Lung (tissue), 12 donors: ENCODE results near the gene CCDC85C. TPM values are rescaled to one million over a fixed set of nuclear protein-coding genes. Genes with fewer than 3 reads are reported as not detected.

Experiments
- ATAC-seq: fragments of 200-7000 bp; cut with Tn5 transposase; one replicate; pipeline ENCODE4 v1.9.1; 2020; ENCODE audit warnings: moderate number of reproducible peaks; ENCODE audit not compliant: insufficient read depth, low FRiP score
- DNase-seq, 3 donors: peaks; one replicate each; pipeline ENCODE4 v3.0.0-alpha.2; 2013 to 2017
- H3K27ac ChIP-seq, 2 donors: one replicate each; pipeline ENCODE4 v1.5.1; 2013; ENCODE audit warnings: mild to moderate bottlenecking in 2 of 2, moderate library complexity in 2 of 2, control low read depth in 1 of 2, inconsistent platforms in 1 of 2, low read depth in 1 of 2, low read length in 1 of 2
- H3K27me3 ChIP-seq, 3 donors: one replicate each; pipeline ENCODE4 v1.5.1; 2013; ENCODE audit warnings: low read length in 2 of 3; ENCODE audit not compliant: control insufficient read depth in 3 of 3, insufficient read depth in 3 of 3
- H3K36me3 ChIP-seq, 4 donors: one replicate each; pipeline ENCODE4 v1.5.1; 2013; ENCODE audit warnings: low read length in 4 of 4, mild to moderate bottlenecking in 1 of 4, moderate library complexity in 1 of 4; ENCODE audit not compliant: control insufficient read depth in 4 of 4, insufficient read depth in 4 of 4
- H3K4me1 ChIP-seq, 5 donors: one replicate each; pipeline ENCODE4 v1.5.1; 2013; ENCODE audit warnings: low read length in 5 of 5, mild to moderate bottlenecking in 2 of 5, moderate library complexity in 1 of 5; ENCODE audit not compliant: control insufficient read depth in 5 of 5, insufficient read depth in 5 of 5
- H3K4me3 ChIP-seq: one replicate; pipeline ENCODE4 v1.5.1; 2013; ENCODE audit warnings: mild to moderate bottlenecking, control low read depth, moderate library complexity
- H3K9ac ChIP-seq, 2 donors: one replicate each; pipeline ENCODE4 v1.5.1; 2013; ENCODE audit warnings: low read length in 2 of 2, control low read depth in 1 of 2; ENCODE audit not compliant: insufficient read depth in 1 of 2
- H3K9me3 ChIP-seq, 4 donors: one replicate each; pipeline ENCODE4 v1.5.1; 2013; ENCODE audit warnings: low read length in 3 of 4, mild to moderate bottlenecking in 1 of 4, moderate library complexity in 1 of 4; ENCODE audit not compliant: control insufficient read depth in 4 of 4, insufficient read depth in 3 of 4
- CTCF ChIP-seq: IDR thresholded peaks from 2 replicates; pipeline ENCODE4 v1.5.1; 2012; ENCODE audit warnings: mild to moderate bottlenecking; ENCODE audit errors: control extremely low read depth, extremely low read depth
- WGBS, 2 donors: extraction: QIAGEN DNeasy Blood & Tissue Kit; methylation state at CpG; one replicate each; pipeline ENCODE4 v1.1.7; 2013; 5-methylcytosine and 5-hydroxymethylcytosine counted together
- polyA plus RNA-seq, 2 donors: library from polyadenylated mRNA; stranded (reverse); fragments of 200-250 nt; gene quantifications; one replicate each; pipeline ENCODE4 v1.2.1, GENCODE V29; 2013
- total RNA-seq, 2 donors: library from RNA; depleted of rRNA in 1 of 2; stranded (reverse); fragments of >200 nt in 1 of 2; gene quantifications; one replicate each; pipeline ENCODE4 v1.2.1, GENCODE V29; 2014 to 2021
- donor health status: control.
- donor health status: control.
- donor health status: Bipolar disorder and iron deficiency.
- donor health status: healthy.
- donor health status: DM: yes; HTN: yes; CAD: no.

CCDC85C gene
- total and polyA plus RNA-seq, 4 donors: 2.8 to 19.8 (median 17.6) TPM

GRCh38 chr14:99601361-99601831, 2.6 kb downstream of the CCDC85C start:
- H3K27me3 ChIP-seq: peaks cover 0 to 10% (median 7%) of the 10 kb centered on the region in 3 donors
- DNase-seq (peak; percentile 62 to 75 (median 72)), ATAC-seq (no peak)
- H3K36me3 ChIP-seq: no peaks in the 10 kb centered on the region
- 53 to 77% methylated on average over 8 of the region's 8 CpGs for WGBS, 2 donors
- H3K9me3 ChIP-seq: no peaks in the 10 kb centered on the region
- TF ChIP-seq CTCF: no peak
- H3K9ac ChIP-seq: no peak overlapping the region
- H3K4me3 ChIP-seq: no peak overlapping the region
- H3K27ac ChIP-seq: peak overlapping the region; percentile 35 to 74
- peaks cover 9 to 41% (median 30%) of the 10 kb centered on the region in 5 donors for H3K4me1 ChIP-seq

GRCh38 chr14:99600232-99600888, 3.6 kb downstream of the CCDC85C start:
- DNase-seq (no peak), ATAC-seq (no peak)
- peak overlapping the region in 1 of 2 donors; percentile 16 for H3K27ac ChIP-seq
- H3K9ac ChIP-seq: no peak overlapping the region
- no peak for TF ChIP-seq CTCF
- H3K4me1 ChIP-seq: peaks cover 8 to 48% (median 26%) of the 10 kb centered on the region in 5 donors
- no peak overlapping the region for H3K4me3 ChIP-seq
- WGBS, 2 donors: 75 to 91% methylated on average over 3 of the region's 3 CpGs
- H3K9me3 ChIP-seq: no peaks in the 10 kb centered on the region
- peaks cover 0 to 10% (median 7%) of the 10 kb centered on the region in 3 donors for H3K27me3 ChIP-seq
- no peaks in the 10 kb centered on the region for H3K36me3 ChIP-seq

GRCh38 chr14:99599393-99599792, 4.6 kb downstream of the CCDC85C start:
- no peak for ATAC-seq
- TF ChIP-seq CTCF: no peak
- Histone ChIP-seq H3K4me3 (no peak overlapping the region), H3K36me3 (no peaks in the 10 kb centered on the region), H3K4me1 (peaks cover 8 to 51% (median 25%) of the 10 kb centered on the region in 5 donors), H3K27ac (no peak overlapping the region), H3K9me3 (no peaks in the 10 kb centered on the region), H3K27me3 (peaks cover 0 to 10% (median 7%) of the 10 kb centered on the region in 3 donors), H3K9ac (no peak overlapping the region)
- WGBS, 2 donors: 72 to 80% methylated on average over 6 of the region's 6 CpGs
- no peak for DNase-seq
